Testis (tissue), 3 donors: ENCODE measurements around the gene ANGEL2. TPM values are rescaled to one million over a fixed set of nuclear protein-coding genes. Genes with fewer than 3 reads are reported as not detected.
A peak's percentile ranks its signal among the peaks of the same experiment; 100 is the strongest.

Source experiments
- DNase-seq: peaks from one replicate; pipeline ENCODE4 v3.0.0-alpha.2; 2019
- H3K27ac ChIP-seq, 2 donors: fragments of 200-600 bp; sonication (generic); one replicate each; pipeline ENCODE4 v1.5.1; 2019
- H3K27me3 ChIP-seq: fragments of 200-600 bp; sonication (generic); one replicate; pipeline ENCODE4 v1.5.1; 2019
- H3K36me3 ChIP-seq: fragments of 200-600 bp; sonication (generic); one replicate; pipeline ENCODE4 v1.5.1; 2017; ENCODE audit warnings: low read depth; ENCODE audit errors: missing control alignments
- H3K4me1 ChIP-seq: fragments of 200-600 bp; sonication (generic); one replicate; pipeline ENCODE4 v1.5.1; 2019
- H3K4me3 ChIP-seq, 2 donors: fragments of 200-600 bp; sonication (generic); one replicate each; pipeline ENCODE4 v1.5.1; 2017 to 2019
- H3K9me3 ChIP-seq: fragments of 200-600 bp; sonication (generic); one replicate; pipeline ENCODE4 v1.5.1; 2017
- CTCF ChIP-seq, 3 experiments: fragments of 450-650 bp in 2 of 3; fragments of 200-600 bp in 1 of 3; sonication (generic) in 1 of 3; IDR thresholded peaks; one replicate each; pipeline ENCODE4 v1.5.1; 2016 to 2019; ENCODE audit warnings: antibody characterized with exemption in 3 of 3, mild to moderate bottlenecking in 2 of 3, moderate library complexity in 1 of 3
- POLR2A ChIP-seq: fragments of 450-650 bp; IDR thresholded peaks from one replicate; pipeline ENCODE4 v1.6.1; 2017; ENCODE audit warnings: antibody characterized with exemption, mild to moderate bottlenecking, moderate library complexity
- WGBS, 2 donors: methylation state at CpG; one replicate each; pipeline ENCODE4 v1.1.5; 2018; 5-methylcytosine and 5-hydroxymethylcytosine counted together
- intact Hi-C: fragments of 100-400 bp; cut with DNase I; formaldehyde crosslinking; loops from one replicate; pipeline ENCODE4 v1.15.1; 2023; ENCODE audit warnings: low total_unique reads
- polyA plus RNA-seq: library from polyadenylated mRNA; stranded (reverse); fragments of 350-450 nt; fragmentation: Illumina TruSeq; extraction: RNeasy Lipid Tissue Mini Kit (QIAGEN cat#74804); gene quantifications from one replicate; pipeline ENCODE4 v1.2.3, GENCODE V29; 2014; ENCODE audit warnings: low read depth, low replicate concordance; ENCODE audit not compliant: insufficient read depth
- total RNA-seq, 2 donors: library from RNA; depleted of rRNA; stranded (reverse); fragments of >200 nt; gene quantifications; one replicate each; pipeline ENCODE4 v1.2.3, GENCODE V29; 2016

ANGEL2 gene
- total and polyA plus RNA-seq, 3 donors from 2014 or later: 20.3 to 63.1 (median 49.1) TPM

DNA sequence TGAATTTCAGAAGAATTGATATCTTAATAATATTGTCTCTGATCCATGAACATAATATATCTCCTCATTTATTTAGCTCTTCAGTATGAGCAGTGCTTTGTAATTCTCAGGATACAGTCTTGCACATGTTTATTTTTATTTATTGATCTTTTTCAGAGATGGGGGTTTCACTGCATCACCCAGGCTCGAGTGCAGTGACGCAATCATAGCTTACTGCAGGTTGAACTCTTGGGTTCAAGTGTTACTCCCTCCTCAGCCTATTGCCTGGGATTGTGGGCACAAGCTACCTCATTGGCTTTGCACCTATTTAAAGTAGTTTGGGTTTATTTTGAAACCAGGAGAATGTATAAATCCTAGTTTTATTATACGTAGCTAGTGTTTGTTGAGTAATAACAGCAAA lies 40.1 kb upstream of the ANGEL2 start:
- no peak for DNase-seq
- WGBS, 2 donors: 82 to 86% methylated on average over 3 of the region's 3 CpGs
- Histone ChIP-seq H3K4me3 (no peak overlapping the region), H3K27ac (no peak overlapping the region), H3K9me3 (no peaks in the 10 kb centered on the region), H3K27me3 (no peaks in the 10 kb centered on the region), H3K36me3 (no peaks in the 10 kb centered on the region), H3K4me1 (peaks cover 14% of the 10 kb centered on the region)
- TF ChIP-seq CTCF (IDR thresholded peaks at IDR 0.05): no peak
- intact Hi-C loops: no loop called here

DNA sequence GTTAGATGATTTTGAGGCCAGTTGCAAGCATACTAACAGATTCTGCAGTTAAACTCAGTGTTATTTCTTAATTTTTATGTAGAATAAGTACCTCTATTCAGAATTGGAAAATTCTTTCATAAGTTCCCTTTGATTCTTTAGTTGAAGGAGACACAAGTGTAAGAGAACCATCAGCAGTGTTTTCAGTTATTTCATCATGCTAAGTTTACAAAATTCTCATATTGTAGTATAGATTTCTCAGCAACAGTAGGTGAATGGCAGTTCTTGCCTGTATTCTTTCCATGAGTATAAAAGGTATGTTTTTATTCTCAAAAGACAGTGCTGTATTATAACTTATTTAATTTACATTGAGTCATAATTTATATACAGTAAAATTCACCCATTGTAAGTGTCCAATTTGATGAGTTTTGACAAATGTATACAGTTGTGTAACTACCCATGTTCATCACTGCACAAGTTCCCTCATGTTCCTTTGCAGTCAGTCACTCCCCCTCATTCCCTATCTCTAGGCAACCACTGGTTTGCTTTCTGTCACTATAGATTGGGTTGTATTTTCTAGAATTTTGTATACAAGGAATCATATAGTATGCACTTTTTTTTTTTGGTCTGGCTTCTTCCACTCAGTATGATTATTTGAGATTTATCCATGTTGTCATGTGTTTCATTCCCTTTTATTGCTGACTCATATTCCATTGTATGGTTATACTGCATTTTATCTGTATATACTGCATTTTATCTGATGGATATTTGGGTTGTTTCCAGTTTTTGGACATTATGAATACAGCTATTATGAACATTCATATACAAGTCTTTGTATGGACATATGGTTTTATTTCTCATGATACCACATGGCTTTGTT lies 39.3 kb upstream of the ANGEL2 start:
- H3K9me3 ChIP-seq: no peaks in the 10 kb centered on the region
- intact Hi-C loops: no loop called here
- TF ChIP-seq POLR2A (no peak), CTCF (IDR thresholded peaks at IDR 0.05) (no peak)
- no peak overlapping the region for H3K4me3 ChIP-seq
- no peak overlapping the region for H3K27ac ChIP-seq
- H3K4me1 ChIP-seq: peaks cover 14% of the 10 kb centered on the region
- DNase-seq: no peak
- H3K36me3 ChIP-seq: no peaks in the 10 kb centered on the region
- H3K27me3 ChIP-seq: no peaks in the 10 kb centered on the region

- TF ChIP-seq CTCF (IDR thresholded peaks at IDR 0.05) (no peak), POLR2A (no peak)
- no peaks in the 10 kb centered on the region for H3K36me3 ChIP-seq
- H3K4me1 ChIP-seq: peaks cover 14% of the 10 kb centered on the region
- WGBS, 2 donors: 73 to 77% methylated on average over 2 of the region's 2 CpGs
- H3K9me3 ChIP-seq: no peaks in the 10 kb centered on the region
- H3K27ac ChIP-seq: no peak overlapping the region
- DNase-seq: no peak
- intact Hi-C loops: no loop called here
- no peaks in the 10 kb centered on the region for H3K27me3 ChIP-seq
- no peak overlapping the region for H3K4me3 ChIP-seq
Measured at GRCh38 chr1:213054142-213054541, 38.5 kb upstream of the ANGEL2 start.

DNA sequence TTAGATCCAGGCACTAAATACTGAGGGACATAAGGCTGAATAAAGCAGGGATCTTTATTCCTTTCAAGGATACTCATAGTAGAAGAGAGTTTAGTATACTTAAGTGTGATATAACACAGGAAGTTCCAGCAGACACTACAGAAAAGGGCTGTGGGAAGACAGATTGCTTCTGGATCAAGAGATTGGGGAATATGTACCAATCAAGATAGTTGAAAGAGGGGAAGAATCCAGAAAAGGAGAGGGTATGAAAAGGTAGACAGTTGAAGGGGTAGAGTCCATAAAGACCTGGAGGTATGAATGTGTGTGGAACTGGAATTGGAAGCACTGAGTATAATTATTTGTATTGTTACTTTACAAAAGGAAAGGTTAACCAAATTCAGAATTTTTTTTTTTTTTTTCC lies 37.8 kb upstream of the ANGEL2 start:
- Histone ChIP-seq H3K9me3 (no peaks in the 10 kb centered on the region), H3K4me3 (no peak overlapping the region), H3K4me1 (peaks cover 14% of the 10 kb centered on the region), H3K27me3 (no peaks in the 10 kb centered on the region), H3K36me3 (no peaks in the 10 kb centered on the region), H3K27ac (no peak overlapping the region)
- TF ChIP-seq CTCF (IDR thresholded peaks at IDR 0.05) (no peak), POLR2A (no peak)
- intact Hi-C loops: no loop called here
- no peak for DNase-seq

DNA sequence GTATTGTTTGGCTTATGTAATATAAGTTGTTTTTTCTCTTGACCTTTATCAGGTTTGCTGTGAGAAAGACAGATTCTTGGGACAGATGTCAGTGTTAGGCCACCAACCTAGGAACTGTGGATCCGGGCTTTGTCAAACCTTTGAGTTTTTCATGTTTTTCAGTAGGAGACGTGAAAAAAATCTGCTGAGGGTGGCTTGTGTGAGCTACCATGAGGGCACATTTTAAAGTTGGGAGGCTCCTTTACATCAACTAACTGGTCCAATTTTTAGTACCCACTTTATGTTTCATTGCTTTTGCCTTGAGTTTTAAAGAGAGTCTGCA lies 36.2 kb upstream of the ANGEL2 start:
- peaks cover 14% of the 10 kb centered on the region for H3K4me1 ChIP-seq
- peak overlapping the region in 1 of 2 donors; percentile 88 for H3K27ac ChIP-seq
- no peaks in the 10 kb centered on the region for H3K9me3 ChIP-seq
- no peak for TF ChIP-seq CTCF (IDR thresholded peaks at IDR 0.05)
- TF ChIP-seq POLR2A: no peak
- intact Hi-C loops: no loop called here
- H3K4me3 ChIP-seq: peak overlapping the region; percentile 75 to 81
- no peaks in the 10 kb centered on the region for H3K36me3 ChIP-seq
- no peak for DNase-seq
- no peaks in the 10 kb centered on the region for H3K27me3 ChIP-seq
- 26 to 29% methylated on average over 2 of the region's 2 CpGs for WGBS, 2 donors
